ENCODE measurements around the gene RASD1. TPM values are rescaled to one million over a fixed set of nuclear protein-coding genes. Genes with fewer than 3 reads are reported as not detected.

RASD1 gene
- polyA plus RNA-seq, 2 of the 4 experiments (the other 2 are of a cell fraction) = 0.92 to 1.4 TPM

DNA sequence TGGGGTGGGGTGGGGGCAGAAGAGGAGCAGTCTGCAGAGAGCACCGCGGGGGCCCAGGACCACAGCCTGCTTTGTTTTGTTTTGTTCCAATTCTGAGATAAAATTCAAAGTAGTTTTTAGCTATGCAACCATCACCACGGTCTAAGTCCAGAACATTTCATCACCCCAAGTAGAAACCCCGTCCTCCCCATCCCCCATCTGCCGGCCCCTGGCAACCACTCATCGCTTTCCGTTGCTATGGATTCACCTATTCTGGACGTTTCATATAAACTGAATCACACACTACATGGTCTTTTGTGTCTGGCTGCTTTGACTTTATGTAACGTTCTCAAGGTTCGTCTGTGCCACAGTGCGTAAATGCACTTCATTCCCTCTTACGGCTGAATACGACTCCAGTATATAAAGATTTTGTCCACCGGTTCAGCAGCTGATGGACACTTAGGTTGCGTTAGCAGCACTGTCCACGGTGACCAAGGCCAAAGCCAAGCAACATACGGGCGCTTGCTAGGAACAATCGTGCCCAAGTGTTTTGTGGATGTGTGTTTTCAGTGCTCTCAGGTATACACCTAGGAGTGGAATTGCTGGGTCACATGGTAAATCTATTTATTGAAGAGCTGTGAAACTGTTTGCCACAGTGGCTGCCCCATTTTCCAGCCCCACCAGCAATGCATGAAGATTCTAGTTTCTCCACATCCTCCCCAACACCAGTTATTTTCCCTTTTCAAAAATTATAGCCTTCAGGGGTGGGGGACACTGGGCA, 27.7 kb upstream of the RASD1 start:
- Histone ChIP-seq H3K9me3 (no peaks in the 10 kb centered on the region), H3K4me1 (peaks cover 5% of the 10 kb centered on the region; the same call in 2 of the 3 replicates), H3K4me3 (no peak overlapping the region), H3K4me2 (no peak overlapping the region), H3K27ac (no peak overlapping the region)
- FAIRE-seq (no peak), DNase-seq (ENCODE audit: low read depth in 1 of 2, low spot score in 1 of 2) (no peak), ATAC-seq (no peak)
- TF ChIP-seq, protein P1, sequence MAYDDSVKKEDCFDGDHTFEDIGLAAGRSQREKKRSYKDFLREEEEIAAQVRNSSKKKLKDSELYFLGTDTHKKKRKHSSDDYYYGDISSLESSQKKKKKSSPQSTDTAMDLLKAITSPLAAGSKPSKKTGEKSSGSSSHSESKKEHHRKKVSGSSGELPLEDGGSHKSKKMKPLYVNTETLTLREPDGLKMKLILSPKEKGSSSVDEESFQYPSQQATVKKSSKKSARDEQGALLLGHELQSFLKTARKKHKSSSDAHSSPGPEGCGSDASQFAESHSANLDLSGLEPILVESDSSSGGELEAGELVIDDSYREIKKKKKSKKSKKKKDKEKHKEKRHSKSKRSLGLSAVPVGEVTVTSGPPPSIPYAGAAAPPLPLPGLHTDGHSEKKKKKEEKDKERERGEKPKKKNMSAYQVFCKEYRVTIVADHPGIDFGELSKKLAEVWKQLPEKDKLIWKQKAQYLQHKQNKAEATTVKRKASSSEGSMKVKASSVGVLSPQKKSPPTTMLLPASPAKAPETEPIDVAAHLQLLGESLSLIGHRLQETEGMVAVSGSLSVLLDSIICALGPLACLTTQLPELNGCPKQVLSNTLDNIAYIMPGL (CRISPR knock-in tag; IDR thresholded peaks at IDR 0.05; ENCODE audit: borderline replicate concordance) = no peak
- TF ChIP-seq, protein P2, sequence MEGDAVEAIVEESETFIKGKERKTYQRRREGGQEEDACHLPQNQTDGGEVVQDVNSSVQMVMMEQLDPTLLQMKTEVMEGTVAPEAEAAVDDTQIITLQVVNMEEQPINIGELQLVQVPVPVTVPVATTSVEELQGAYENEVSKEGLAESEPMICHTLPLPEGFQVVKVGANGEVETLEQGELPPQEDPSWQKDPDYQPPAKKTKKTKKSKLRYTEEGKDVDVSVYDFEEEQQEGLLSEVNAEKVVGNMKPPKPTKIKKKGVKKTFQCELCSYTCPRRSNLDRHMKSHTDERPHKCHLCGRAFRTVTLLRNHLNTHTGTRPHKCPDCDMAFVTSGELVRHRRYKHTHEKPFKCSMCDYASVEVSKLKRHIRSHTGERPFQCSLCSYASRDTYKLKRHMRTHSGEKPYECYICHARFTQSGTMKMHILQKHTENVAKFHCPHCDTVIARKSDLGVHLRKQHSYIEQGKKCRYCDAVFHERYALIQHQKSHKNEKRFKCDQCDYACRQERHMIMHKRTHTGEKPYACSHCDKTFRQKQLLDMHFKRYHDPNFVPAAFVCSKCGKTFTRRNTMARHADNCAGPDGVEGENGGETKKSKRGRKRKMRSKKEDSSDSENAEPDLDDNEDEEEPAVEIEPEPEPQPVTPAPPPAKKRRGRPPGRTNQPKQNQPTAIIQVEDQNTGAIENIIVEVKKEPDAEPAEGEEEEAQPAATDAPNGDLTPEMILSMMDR (IDR thresholded peaks at IDR 0.05) = no peak
- no peak for TF ChIP-seq FOSL2 (IDR thresholded peaks at IDR 0.05)
- no peak for TF ChIP-seq FOSL2 (CRISPR knock-in tag; IDR thresholded peaks at IDR 0.05)
- no peak for TF ChIP-seq RAD21 (conservative IDR thresholded peaks at IDR 0.05 in 1 of 2, IDR thresholded peaks at IDR 0.05 in 1 of 2)
- no peak for TF ChIP-seq HDAC2 (IDR thresholded peaks at IDR 0.05)
- no peak for TF ChIP-seq BHLHE40 (IDR thresholded peaks at IDR 0.05; ENCODE audit: low read depth, low read length)
- no peak for TF ChIP-seq ZC3H11A (IDR thresholded peaks at IDR 0.05)
- no peak for TF ChIP-seq KDM1A (IDR thresholded peaks at IDR 0.05; ENCODE audit: low read depth)
- TF ChIP-seq KDM5A (IDR thresholded peaks at IDR 0.05) = no peak
- TF ChIP-seq, protein P3, sequence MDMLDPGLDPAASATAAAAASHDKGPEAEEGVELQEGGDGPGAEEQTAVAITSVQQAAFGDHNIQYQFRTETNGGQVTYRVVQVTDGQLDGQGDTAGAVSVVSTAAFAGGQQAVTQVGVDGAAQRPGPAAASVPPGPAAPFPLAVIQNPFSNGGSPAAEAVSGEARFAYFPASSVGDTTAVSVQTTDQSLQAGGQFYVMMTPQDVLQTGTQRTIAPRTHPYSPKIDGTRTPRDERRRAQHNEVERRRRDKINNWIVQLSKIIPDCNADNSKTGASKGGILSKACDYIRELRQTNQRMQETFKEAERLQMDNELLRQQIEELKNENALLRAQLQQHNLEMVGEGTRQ (IDR thresholded peaks at IDR 0.05) = no peak
- no peak for TF ChIP-seq CHD2 (IDR thresholded peaks at IDR 0.05; ENCODE audit: low read length, partially characterized antibody)
- TF ChIP-seq NPAS2 (CRISPR knock-in tag; IDR thresholded peaks at IDR 0.05; ENCODE audit: borderline replicate concordance) = no peak
- no peak for TF ChIP-seq JUNB (IDR thresholded peaks at IDR 0.05)
- ChIA-PET CTCF (interaction anchor here (0.6 to 4.2 kb wide), 12 partner anchors 8 to 301 kb away, joined by 3 to 23 read pairs (median 4); partner anchors contain the start of gene RASD1), POLR2A (interaction anchor here (0.6 to 1.0 kb wide), 3 partner anchors 8 to 57 kb away, joined by 3 to 5 read pairs (median 4); partner anchors contain the start of gene RASD1)
- WGBS (ENCODE audit: missing lambda C conversion rate) = 84% methylated on average over 19 of the region's 19 CpGs

DNA sequence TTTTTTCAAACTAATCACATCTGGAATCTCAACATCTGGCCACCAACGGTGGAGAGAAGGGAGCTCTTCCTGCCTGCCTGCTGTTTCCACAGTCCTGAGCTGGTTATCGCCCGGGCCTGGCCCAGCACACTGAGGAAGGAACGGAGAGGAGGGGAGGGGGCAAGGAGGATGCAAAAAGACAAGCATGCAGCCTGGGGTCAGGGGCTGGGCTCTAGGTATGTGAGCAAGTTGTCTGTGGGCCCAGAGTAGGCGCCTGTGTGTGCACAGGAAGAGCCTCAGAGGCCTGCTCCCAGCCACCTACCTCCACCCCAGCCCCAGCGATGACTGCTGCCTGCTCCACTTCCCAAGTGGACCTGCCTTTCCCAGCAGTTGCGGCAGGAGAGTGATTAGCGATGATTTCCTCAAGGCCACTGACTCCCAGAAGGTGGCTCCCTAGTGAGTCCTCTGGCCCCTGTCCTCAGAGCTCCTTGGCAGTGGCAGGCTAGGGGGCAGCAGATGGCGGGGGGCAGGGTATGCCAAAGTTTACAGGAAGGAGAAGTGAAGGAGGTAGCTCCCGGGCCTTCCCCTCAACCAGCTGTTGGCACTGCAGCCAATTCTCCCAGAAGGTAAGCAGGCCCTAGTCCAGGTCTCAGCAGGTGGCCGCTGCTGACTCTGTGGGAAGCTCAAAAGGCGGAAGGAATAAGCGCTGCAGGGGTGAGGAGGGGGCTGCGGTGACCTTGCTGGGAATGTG, 27.0 kb upstream of the RASD1 start:
- DNase-seq (ENCODE audit: low read depth in 1 of 2, low spot score in 1 of 2) (no peak), ATAC-seq (no peak), FAIRE-seq (no peak)
- TF ChIP-seq POLR2AphosphoS2 (conservative IDR thresholded peaks at IDR 0.05; ENCODE audit: low read length) (no peak), BHLHE40 (IDR thresholded peaks at IDR 0.05; ENCODE audit: low read depth, low read length) (no peak), KDM1A (IDR thresholded peaks at IDR 0.05; ENCODE audit: low read depth) (no peak), GATA3 (IDR thresholded peaks at IDR 0.05; ENCODE audit: borderline replicate concordance) (no peak), TFCP2L1 (CRISPR knock-in tag; IDR thresholded peaks at IDR 0.05) (no peak)
- TF ChIP-seq, protein P4, sequence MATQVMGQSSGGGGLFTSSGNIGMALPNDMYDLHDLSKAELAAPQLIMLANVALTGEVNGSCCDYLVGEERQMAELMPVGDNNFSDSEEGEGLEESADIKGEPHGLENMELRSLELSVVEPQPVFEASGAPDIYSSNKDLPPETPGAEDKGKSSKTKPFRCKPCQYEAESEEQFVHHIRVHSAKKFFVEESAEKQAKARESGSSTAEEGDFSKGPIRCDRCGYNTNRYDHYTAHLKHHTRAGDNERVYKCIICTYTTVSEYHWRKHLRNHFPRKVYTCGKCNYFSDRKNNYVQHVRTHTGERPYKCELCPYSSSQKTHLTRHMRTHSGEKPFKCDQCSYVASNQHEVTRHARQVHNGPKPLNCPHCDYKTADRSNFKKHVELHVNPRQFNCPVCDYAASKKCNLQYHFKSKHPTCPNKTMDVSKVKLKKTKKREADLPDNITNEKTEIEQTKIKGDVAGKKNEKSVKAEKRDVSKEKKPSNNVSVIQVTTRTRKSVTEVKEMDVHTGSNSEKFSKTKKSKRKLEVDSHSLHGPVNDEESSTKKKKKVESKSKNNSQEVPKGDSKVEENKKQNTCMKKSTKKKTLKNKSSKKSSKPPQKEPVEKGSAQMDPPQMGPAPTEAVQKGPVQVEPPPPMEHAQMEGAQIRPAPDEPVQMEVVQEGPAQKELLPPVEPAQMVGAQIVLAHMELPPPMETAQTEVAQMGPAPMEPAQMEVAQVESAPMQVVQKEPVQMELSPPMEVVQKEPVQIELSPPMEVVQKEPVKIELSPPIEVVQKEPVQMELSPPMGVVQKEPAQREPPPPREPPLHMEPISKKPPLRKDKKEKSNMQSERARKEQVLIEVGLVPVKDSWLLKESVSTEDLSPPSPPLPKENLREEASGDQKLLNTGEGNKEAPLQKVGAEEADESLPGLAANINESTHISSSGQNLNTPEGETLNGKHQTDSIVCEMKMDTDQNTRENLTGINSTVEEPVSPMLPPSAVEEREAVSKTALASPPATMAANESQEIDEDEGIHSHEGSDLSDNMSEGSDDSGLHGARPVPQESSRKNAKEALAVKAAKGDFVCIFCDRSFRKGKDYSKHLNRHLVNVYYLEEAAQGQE (IDR thresholded peaks at IDR 0.05) = no peak
- TF ChIP-seq, protein P5, sequence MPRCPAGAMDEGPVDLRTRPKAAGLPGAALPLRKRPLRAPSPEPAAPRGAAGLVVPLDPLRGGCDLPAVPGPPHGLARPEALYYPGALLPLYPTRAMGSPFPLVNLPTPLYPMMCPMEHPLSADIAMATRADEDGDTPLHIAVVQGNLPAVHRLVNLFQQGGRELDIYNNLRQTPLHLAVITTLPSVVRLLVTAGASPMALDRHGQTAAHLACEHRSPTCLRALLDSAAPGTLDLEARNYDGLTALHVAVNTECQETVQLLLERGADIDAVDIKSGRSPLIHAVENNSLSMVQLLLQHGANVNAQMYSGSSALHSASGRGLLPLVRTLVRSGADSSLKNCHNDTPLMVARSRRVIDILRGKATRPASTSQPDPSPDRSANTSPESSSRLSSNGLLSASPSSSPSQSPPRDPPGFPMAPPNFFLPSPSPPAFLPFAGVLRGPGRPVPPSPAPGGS (IDR thresholded peaks at IDR 0.05) = no peak
- TF ChIP-seq, protein P6, sequence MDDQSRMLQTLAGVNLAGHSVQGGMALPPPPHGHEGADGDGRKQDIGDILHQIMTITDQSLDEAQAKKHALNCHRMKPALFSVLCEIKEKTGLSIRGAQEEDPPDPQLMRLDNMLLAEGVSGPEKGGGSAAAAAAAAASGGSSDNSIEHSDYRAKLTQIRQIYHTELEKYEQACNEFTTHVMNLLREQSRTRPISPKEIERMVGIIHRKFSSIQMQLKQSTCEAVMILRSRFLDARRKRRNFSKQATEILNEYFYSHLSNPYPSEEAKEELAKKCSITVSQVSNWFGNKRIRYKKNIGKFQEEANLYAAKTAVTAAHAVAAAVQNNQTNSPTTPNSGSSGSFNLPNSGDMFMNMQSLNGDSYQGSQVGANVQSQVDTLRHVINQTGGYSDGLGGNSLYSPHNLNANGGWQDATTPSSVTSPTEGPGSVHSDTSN (IDR thresholded peaks at IDR 0.05) = no peak
- no peak overlapping the region for H3K4me2 ChIP-seq
- H3K27ac ChIP-seq = peak overlapping the region in 1 of 2 experiments; percentile 9; a peak in 1 of 6 replicates
- WGBS (ENCODE audit: missing lambda C conversion rate) = 87% methylated on average over 14 of the region's 14 CpGs
- no peak overlapping the region for H3K4me3 ChIP-seq
- no peaks in the 10 kb centered on the region for H3K9me3 ChIP-seq
- POLR2A ChIA-PET = interaction anchor here (0.6 to 1.0 kb wide), 3 partner anchors 8 to 57 kb away, joined by 3 to 5 read pairs (median 4); partner anchors contain the start of gene RASD1
- CTCF ChIA-PET = interaction anchor here (0.6 to 3.3 kb wide), 9 partner anchors 9 to 300 kb away, joined by 3 to 23 read pairs (median 4); partner anchors contain the start of gene RASD1
- peaks cover 5% of the 10 kb centered on the region; the same call in 2 of the 3 replicates for H3K4me1 ChIP-seq

Data from A549 (cell line).